COLO829 (cell line): ENCODE measurements around the gene ADAMTSL1.

Experiments
- DNase-seq: peaks from one replicate; pipeline ENCODE4 v3.0.0; 2012; ENCODE audit warnings: low spot score

ADAMTSL1 gene

GRCh38 chr9:18819418-18819817 is 345.5 kb downstream of the ADAMTSL1 start:
- no peak for DNase-seq

DNA sequence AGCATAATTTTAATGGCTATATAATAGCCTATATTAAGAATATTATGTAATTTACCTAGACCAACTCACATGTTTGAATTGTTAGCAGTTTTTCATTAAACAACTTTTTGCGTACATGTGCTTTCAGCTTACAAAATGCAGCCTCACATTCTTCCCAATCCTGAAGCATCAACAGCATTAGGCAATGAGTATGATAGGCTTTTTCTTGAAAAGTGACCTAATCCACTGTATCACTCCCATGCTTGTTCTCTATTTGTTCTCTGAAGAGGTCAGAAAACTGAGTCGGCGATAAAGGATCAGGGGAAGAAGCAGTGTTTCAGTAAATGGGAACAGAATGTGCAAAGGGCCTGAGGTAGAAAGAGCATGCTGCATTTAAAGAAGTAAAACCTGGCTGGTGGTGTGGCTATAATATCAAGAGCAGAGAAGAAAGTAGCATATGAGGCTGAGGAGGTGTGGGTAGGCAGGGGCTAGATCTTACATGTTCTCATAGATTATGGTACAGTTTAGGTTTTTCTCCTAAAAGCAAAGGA is 346.7 kb downstream of the ADAMTSL1 start:
- DNase-seq, result no peak

GRCh38 chr9:18821788-18822187 is 347.8 kb downstream of the ADAMTSL1 start:
- DNase-seq, result no peak

DNA sequence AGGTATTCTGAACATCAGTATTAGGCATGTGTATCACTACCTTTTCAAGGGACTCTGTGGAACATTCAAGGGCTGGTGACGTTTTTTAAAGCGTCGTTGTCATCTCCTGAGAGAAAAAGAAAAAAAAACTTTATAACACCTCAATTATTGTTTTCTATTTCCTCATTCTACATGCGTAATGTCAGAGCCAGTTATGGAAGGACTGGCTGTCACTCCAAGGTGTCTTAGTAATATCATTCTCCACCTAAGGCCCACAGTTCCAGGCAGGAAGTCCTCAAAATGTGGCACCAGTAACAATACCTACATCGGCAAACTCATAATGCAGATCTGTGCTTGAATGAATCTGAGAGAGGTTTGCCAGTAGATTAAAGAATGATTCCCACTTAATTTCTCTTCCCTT is 348.9 kb downstream of the ADAMTSL1 start:
- no peak for DNase-seq

GRCh38 chr9:18824095-18824666 is 350.2 kb downstream of the ADAMTSL1 start:
- no peak for DNase-seq

DNA sequence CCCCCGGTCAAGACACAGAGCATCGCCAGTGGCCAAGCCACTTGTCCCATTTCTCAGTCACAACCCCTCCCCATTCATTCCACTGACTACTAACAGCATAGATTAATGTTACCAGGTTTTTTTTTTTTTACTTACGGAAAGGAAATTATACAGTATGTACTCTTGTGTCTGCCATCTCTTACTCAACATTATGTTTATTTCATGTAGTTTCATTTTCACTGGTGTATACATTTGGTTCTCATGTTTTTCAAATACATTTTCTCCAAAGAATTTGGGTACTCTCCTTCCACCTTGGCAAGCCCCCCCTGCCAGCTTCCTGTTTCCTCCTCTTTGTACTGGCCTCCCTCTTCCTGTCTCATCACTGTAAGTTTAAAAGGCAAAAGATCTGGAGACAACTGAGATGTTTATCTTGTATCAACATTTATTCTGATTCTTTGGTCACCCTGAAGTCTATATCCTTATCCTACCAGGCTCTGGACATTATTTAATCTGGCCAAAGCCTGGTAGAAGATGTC is 351.8 kb downstream of the ADAMTSL1 start:
- no peak for DNase-seq

- DNase-seq, result no peak
These were observed 352.3 kb downstream of the ADAMTSL1 start for GRCh38 chr9:18826248-18826647.

- no peak for DNase-seq
These were observed 355.1 kb downstream of the ADAMTSL1 start for GRCh38 chr9:18829066-18829465.

DNA sequence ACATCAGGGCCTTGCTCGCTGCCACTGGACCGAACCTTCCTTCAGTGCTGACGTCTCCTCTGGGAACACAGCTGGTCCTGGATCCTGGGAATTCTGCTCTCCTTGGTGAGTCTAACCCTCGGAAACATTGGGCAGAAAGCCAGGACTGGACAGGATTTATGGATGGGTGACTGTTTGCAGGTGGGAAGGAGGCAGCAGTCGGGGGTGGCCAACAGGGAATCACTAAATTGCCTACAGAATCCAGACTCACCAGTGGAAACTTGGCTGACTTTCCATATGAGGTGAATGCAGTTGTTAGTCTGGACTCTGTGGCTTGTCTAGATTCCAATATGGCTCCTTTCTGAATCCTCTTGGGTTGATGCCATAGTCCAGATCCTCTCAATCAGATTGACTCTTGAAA is 355.9 kb downstream of the ADAMTSL1 start:
- DNase-seq, result no peak

DNA sequence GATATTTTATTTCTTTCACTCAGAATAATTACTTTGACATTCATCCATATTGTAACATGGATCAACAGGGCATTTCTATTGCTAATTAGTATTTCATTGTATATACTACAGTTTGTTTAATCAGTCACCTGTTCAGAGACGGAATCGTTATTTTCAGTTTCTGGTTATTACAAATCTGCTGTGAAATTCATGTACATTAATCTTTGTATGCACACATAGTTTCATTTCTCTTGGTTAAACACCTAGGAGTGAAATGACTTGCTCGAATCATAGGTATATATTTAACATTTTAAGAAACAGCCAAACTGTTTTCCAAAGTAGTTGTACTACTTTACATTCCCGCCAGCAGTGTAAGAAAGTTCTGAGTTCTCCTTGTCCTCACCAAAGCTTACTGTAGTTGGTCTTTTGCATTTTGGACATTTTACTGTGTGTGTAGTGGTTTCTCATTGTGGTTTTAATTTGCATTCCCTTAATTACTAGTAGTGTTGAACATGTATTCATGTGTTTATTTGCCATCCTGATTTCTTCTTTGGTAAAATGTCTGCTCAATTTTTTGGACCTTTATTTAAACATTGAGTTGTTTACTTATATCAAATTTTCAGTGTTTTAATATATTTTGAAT is 360.9 kb downstream of the ADAMTSL1 start:
- DNase-seq, result no peak

DNA sequence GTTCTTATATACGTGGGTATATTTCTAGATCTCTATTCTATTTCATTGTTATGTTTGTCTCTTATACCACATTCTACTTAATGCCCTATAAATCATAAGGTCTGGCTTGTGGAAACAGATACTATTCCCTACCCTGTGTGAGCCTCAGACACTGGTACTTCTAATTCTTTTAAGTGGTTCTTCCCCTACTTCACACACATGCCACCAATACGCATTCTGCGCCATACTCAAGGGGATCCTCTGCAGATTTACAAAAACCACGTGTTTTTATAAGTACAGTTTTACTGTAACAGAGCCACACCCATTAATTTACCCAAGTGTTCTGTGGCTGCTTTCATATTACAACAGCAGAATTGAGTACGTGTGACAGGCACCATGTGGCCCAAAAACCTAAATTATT is 363.4 kb downstream of the ADAMTSL1 start:
- DNase-seq, result no peak

DNA sequence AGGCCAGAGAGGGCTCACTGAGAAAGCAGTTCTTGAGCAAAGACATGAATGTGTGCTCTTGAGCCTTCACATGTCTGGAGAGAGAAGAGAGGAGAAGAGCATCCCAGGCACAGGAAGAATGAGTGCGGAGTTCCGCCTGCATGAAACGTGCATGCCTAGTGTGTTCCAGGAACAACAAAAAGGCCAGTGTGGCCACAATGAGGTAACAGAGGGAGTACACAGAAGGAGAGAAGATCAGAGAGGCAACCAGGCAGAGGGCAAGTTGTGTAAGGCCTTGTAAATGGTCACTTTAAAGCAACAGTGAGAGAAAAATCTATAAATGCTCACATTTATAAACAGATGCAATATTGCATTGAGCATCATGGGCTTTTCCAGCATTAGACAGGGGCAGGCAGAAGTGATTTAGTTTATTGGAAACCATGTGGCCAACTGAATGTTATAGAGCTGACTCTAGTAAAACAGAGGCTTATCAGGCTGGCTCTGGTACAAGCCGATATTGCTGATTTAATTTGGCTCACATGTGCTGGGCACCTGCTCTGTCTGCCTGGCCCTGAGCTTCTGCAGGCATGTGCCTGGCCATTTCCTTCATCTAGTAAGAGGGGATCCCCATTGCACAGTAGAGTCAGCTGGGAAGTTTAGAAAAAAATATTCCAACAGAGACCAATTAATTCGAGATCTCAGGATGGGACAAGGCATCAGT is 373.8 kb downstream of the ADAMTSL1 start:
- DNase-seq, result no peak

DNA sequence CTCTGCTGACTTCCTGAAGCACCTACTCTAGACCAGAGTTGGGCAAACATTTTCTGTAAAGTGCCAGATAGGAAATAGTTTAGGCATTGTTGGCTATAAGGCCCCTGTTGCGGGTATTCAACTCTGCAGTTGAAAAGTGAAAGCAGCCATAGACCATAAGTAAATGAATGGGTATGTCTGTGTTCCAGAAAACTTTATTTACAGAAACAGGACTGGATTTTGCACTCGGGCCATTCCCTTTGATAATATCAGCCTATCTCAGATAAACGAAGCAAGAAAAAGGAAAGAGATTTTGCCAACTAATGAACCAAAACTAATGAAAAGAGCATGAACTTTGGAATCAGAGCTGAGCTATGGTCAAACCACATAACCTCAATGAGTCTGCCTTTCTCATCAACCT is 374.7 kb downstream of the ADAMTSL1 start:
- no peak for DNase-seq

GRCh38 chr9:18849270-18849669 is 375.3 kb downstream of the ADAMTSL1 start:
- DNase-seq, result no peak

DNA sequence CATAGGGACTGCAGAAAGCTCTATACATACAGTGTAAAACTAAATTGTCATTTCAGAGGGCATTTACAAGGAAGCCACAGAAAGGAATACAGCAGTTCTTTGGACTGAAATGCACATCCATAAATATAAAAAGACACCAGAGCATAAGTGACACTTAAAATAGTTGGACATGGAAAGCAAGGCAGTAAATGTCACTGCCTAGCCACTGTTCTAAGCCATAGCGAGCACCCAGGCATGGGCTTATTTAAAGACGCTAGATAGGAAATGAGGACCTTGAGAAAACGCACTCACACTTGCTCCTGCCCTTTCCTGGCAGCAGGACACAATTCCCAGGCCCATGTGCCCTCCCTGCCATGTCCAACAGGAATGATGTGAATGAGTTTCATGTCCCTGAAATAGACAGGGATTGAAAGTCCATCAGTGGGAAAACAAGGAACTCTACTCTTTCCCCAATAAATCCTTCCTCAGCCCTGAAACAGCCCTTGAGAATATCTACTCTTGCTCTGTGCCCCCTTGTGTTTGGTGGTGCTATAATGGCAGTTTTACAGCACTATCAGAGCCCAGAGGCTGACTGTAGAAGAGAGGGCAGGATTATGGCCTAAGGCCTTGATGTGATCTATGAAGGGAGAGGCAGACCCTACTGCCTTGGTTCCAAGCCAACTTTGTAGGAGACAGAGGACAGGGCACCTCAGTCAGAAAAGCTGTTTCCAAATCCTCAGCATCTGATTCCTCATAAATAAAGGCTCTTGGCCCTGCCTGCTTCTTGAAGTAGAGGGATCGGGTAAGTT is 376.1 kb downstream of the ADAMTSL1 start:
- DNase-seq, result no peak

- DNase-seq, result no peak
These were observed 377.3 kb downstream of the ADAMTSL1 start for GRCh38 chr9:18851069-18851795.

- DNase-seq, result no peak
These were observed 381.7 kb downstream of the ADAMTSL1 start for GRCh38 chr9:18855656-18856055.

DNA sequence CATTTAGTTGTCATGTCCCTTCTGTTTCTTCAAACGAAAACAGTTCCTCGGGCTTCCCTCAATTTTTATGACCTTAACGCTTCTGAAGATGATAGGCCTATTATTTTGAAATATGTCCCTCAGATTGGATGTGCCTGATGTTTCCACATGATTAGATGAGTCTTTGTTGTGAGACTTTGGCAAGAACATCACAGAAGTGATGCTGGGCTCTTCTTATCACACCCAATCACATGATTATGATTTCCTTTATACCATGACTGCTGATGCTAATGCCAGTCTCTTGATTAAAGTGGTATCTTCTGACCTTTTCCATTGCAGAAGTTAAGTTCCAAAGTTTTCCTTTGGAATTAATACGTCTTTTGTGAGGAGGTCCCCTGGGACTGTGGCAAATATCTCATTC is 383.4 kb downstream of the ADAMTSL1 start:
- no peak for DNase-seq

DNA sequence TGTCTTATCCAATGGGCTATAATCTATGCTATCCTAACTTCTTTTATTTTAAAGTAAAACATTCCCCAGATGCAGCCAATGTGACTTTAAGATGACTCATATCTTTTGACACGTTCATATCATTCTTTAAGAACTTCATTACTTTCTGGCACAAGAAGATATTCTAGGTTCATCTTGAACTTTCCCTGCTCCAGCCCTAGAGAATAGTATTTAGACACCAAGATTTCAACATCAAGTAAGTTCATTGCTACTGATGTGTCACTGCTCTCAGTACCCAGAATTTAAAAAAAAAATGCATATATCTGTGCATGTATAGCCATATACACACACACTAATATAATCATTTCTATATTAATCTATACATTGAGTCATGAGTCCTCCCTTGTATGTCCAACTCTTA is 383.8 kb downstream of the ADAMTSL1 start:
- DNase-seq, result no peak

GRCh38 chr9:18861609-18862544 is 387.9 kb downstream of the ADAMTSL1 start:
- DNase-seq, result no peak

DNA sequence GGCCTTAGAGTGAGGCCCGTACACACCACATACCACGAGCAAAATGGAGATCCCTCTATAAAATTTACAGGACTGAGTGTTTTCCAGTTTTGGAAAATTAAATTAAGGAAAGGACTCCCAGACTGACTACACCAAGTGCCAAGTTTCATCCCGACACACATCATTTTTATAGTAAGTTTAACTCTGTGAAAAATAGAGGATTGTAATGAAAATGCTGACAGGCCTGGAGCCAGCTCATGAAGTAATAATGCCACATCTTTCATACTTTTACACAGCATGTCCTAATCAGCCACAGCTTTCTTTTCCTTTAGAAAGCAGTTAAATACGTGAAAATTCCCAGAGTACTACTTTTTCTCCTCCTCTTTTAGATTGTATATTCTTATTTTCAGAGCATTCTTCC is 389.8 kb downstream of the ADAMTSL1 start:
- no peak for DNase-seq
